Brain microvascular endothelial cell (primary cell): ENCODE data around the gene NSA2.
A peak's percentile ranks its signal among the peaks of the same experiment; 100 is the strongest.
"Not testable (repeated sequence)": the region's sequence is repeated elsewhere in the genome, so short reads cannot be mapped to it uniquely, and the experiment has no call there.

Experiments used
- DNase-seq: peaks from one replicate; pipeline ENCODE4 v3.0.0-alpha.2; 2020
- H3K27ac ChIP-seq: fragments of 250-450 bp; sonication (Bioruptor Pico); 2 replicates; pipeline ENCODE4 v1.5.1; 2020; ENCODE audit warnings: mild to moderate bottlenecking, moderate library complexity
- H3K27me3 ChIP-seq: fragments of 250-450 bp; sonication (Bioruptor Pico); replicated peaks from 2 replicates; pipeline ENCODE4 v1.5.1; 2020; ENCODE audit warnings: mild to moderate bottlenecking
- H3K36me3 ChIP-seq: fragments of 250-450 bp; sonication (Bioruptor Pico); replicated peaks from 2 replicates; pipeline ENCODE4 v1.5.1; 2020; ENCODE audit warnings: mild to moderate bottlenecking
- H3K4me3 ChIP-seq: 2 replicates; pipeline ENCODE4 v1.5.1; 2011; ENCODE audit warnings: low read depth, mild to moderate bottlenecking, control low read depth, low read length, moderate library complexity
- CTCF ChIP-seq: IDR thresholded peaks from 2 replicates; pipeline ENCODE4 v1.5.1; 2011; ENCODE audit warnings: low read depth, mild to moderate bottlenecking, moderate library complexity, low read length, control low read depth, inconsistent platforms; ENCODE audit errors: missing control alignments
- in situ Hi-C: cut with HindIII; loops from 2 replicates; pipeline ENCODE4 v1.10.0; 2017; ENCODE audit warnings: low sequenced_read_pairs, low pct_ligation_motif_present

The NSA2 gene

DNA sequence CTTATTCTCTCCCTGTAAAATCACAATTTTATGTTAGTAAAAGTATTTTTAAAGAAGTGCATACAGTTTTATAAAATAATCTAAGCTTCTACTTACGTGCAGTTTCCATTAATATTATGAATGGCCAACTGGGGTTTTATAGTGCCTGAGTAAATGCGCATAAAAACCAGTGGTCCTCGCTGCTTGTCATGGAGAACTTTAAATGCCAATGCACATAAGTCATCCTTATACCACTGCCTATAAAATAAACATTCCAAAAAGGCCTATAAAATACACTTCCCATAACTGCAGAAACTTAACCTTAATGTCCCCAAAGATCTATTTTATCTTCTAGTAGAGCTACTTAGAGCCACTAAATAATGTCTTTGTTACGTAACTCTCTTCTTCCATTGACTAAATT is 28.6 kb upstream of the NSA2 start:
- peak; percentile 1 for DNase-seq
- no peak for TF ChIP-seq CTCF
- Histone ChIP-seq H3K27me3 (no peaks in the 10 kb centered on the region), H3K36me3 (peaks cover 5% of the 10 kb centered on the region), H3K4me3 (no peak overlapping the region), H3K27ac (no peak overlapping the region)
- in situ Hi-C loops = no loop called here

- in situ Hi-C loops, DNase-seq, H3K27me3 ChIP-seq, H3K27ac ChIP-seq, H3K4me3 ChIP-seq: not testable (repeated sequence)
- peaks cover 30% of the 10 kb centered on the region for H3K36me3 ChIP-seq
These were observed 18.3 kb upstream of the NSA2 start for GRCh38 chr5:74748742-74749141.

- in situ Hi-C loops = no loop called here
- DNase-seq = no peak
- H3K27ac ChIP-seq = no peak overlapping the region
- TF ChIP-seq CTCF = no peak
- peaks cover 8% of the 10 kb centered on the region for H3K36me3 ChIP-seq
- no peaks in the 10 kb centered on the region for H3K27me3 ChIP-seq
- no peak overlapping the region for H3K4me3 ChIP-seq
These were observed 5.8 kb upstream of the NSA2 start for GRCh38 chr5:74761241-74761640.

DNA sequence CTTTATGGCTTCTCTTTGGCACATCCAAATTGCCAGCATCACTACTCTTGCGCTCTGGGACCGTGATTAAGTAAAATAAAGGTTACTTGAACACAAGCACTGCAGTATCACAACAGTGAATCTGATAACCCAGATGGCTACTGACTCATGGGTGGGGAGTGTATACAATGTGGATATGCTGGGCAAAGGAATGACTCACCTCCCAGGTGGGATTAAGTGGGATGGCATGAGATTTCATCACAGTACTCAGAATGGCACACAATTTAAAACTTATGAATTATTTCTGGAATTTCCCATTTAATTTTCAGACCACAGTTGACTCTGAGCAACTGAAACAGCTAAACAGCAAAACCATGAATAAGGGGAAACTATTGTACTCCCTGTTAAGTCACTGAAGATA is 4.5 kb upstream of the NSA2 start:
- peak; percentile 45 for DNase-seq
- in situ Hi-C loops = no loop called here
- Histone ChIP-seq H3K4me3 (no peak overlapping the region), H3K27me3 (no peaks in the 10 kb centered on the region), H3K27ac (no peak overlapping the region), H3K36me3 (peaks cover 4% of the 10 kb centered on the region)
- TF ChIP-seq CTCF = no peak

DNA sequence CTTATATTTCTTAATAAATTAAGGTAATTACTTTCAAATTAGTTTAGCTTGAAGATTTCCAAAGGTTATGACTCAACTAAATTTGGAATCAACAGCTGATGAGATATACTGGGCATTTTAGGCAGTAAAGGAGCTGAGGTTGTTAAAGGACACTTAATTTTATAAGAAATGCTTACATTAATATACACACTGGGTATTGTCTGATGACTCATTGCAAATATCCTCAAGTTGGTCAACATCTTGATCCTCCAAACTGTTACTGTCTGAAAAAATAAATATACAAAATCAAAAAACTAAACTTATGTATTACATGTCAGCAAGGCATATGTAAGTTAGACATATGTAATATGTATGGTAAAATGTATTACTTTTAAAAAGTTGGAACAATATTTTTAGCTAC is 3.5 kb upstream of the NSA2 start:
- no peak for DNase-seq
- H3K27ac ChIP-seq = no peak overlapping the region
- no peaks in the 10 kb centered on the region for H3K36me3 ChIP-seq
- no peak overlapping the region for H3K4me3 ChIP-seq
- in situ Hi-C loops = no loop called here
- no peak for TF ChIP-seq CTCF
- H3K27me3 ChIP-seq = no peaks in the 10 kb centered on the region

DNA sequence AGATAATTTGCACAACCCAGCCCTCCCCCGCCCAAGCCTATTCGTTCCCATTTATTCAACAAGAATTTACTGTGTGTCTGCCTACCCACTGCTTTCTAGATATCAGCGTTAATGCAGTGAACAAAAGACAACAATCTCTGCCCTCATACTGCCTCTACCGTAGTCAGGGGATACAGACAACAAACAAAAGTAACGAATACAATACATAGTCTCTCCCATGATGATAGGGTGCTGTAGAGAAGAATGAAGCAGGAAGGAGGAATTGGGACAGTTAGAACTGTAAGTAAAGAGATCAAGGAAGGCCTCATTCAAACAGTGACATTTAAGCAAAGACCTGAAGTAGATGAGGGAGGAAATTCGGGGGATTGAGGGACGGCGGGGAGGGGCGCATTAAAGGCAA is 1.8 kb upstream of the NSA2 start:
- no peak overlapping the region for H3K27ac ChIP-seq
- in situ Hi-C loops = no loop called here

More for the DNA sequence above, 1.8 kb upstream of the NSA2 start:
- no peaks in the 10 kb centered on the region for H3K27me3 ChIP-seq
- peaks cover 8% of the 10 kb centered on the region for H3K36me3 ChIP-seq
- H3K4me3 ChIP-seq = no peak overlapping the region
- no peak for TF ChIP-seq CTCF
- DNase-seq = no peak
